Measurements from ENCODE around the gene MAP6. TPM values are rescaled to one million over a fixed set of nuclear protein-coding genes. Genes with fewer than 3 reads are reported as not detected.

MAP6 gene
- total and polyA plus RNA-seq, 9 of the 15 experiments (the other 6 are each of a cell fraction or from before 2014, with no cell fraction given), result not detected

DNA sequence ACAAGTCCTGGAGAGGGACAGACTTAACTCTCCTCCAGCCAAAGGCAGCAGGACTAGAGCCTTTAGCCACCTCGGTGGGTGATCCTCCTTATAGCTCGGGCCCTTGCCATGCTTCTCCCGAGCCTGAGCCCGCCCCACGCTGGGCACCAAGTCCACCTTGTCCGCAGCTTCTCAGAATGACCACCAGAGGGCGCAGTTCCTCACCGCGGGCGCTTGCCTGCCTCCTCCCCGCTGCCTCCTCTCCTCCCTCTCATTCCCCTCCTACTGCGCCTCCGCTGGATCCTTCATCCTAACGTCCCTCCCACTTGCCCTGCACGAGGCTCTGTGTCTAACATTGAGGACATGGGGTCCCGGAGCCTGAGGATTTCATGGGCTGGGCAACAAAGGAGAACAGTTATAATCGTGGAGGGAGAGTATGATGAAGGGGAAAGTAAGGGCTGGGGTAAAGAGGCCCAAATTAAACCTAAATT lies 37.5 kb upstream of the MAP6 start (continued):
- no peak for TF ChIP-seq HNRNPK (IDR thresholded peaks at IDR 0.05; ENCODE audit: low read depth, low read length, poor library complexity, severe bottlenecking)
- TF ChIP-seq TCF7 (IDR thresholded peaks at IDR 0.05; ENCODE audit: borderline replicate concordance), result 0 out of 2 replicates have a peak, but pooled peaks have one; percentile 34
- TF ChIP-seq ZNF239 (CRISPR knock-in tag; IDR thresholded peaks at IDR 0.05), result no peak
- no peak for TF ChIP-seq XRCC5 (IDR thresholded peaks at IDR 0.05; ENCODE audit: low read depth, low read length)
- TF ChIP-seq IRF2 (CRISPR knock-in tag; IDR thresholded peaks at IDR 0.05), result no peak
- no peak for TF ChIP-seq E2F3 (CRISPR knock-in tag; IDR thresholded peaks at IDR 0.05)
- TF ChIP-seq NEUROD1 (IDR thresholded peaks at IDR 0.05; ENCODE audit: borderline replicate concordance, low read depth, low read length, partially characterized antibody), result no peak
- TF ChIP-seq, protein P1, sequence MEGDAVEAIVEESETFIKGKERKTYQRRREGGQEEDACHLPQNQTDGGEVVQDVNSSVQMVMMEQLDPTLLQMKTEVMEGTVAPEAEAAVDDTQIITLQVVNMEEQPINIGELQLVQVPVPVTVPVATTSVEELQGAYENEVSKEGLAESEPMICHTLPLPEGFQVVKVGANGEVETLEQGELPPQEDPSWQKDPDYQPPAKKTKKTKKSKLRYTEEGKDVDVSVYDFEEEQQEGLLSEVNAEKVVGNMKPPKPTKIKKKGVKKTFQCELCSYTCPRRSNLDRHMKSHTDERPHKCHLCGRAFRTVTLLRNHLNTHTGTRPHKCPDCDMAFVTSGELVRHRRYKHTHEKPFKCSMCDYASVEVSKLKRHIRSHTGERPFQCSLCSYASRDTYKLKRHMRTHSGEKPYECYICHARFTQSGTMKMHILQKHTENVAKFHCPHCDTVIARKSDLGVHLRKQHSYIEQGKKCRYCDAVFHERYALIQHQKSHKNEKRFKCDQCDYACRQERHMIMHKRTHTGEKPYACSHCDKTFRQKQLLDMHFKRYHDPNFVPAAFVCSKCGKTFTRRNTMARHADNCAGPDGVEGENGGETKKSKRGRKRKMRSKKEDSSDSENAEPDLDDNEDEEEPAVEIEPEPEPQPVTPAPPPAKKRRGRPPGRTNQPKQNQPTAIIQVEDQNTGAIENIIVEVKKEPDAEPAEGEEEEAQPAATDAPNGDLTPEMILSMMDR (IDR thresholded peaks at IDR 0.05 in 2 of 3, conservative IDR thresholded peaks at IDR 0.05 in 1 of 3; ENCODE audit: insufficient read depth in 2 of 3, low read depth in 1 of 3, low read length in 3 of 3), result peak; percentile 84 to 95 (median 90)
- TF ChIP-seq, protein P2, sequence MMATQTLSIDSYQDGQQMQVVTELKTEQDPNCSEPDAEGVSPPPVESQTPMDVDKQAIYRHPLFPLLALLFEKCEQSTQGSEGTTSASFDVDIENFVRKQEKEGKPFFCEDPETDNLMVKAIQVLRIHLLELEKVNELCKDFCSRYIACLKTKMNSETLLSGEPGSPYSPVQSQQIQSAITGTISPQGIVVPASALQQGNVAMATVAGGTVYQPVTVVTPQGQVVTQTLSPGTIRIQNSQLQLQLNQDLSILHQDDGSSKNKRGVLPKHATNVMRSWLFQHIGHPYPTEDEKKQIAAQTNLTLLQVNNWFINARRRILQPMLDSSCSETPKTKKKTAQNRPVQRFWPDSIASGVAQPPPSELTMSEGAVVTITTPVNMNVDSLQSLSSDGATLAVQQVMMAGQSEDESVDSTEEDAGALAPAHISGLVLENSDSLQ (IDR thresholded peaks at IDR 0.05), result 0 out of 2 replicates have a peak, but pooled peaks have one; percentile 24
- no peak for TF ChIP-seq BRF1 (IDR thresholded peaks at IDR 0.05; ENCODE audit: borderline replicate concordance, extremely low read depth, insufficient read length)
- no peak for TF ChIP-seq BCLAF1 (IDR thresholded peaks at IDR 0.05; ENCODE audit: borderline replicate concordance in 1 of 2, control insufficient read depth in 1 of 2, low read depth in 2 of 2, low read length in 1 of 2)
- no peak for TF ChIP-seq FIP1L1 (IDR thresholded peaks at IDR 0.05; ENCODE audit: low read depth, low read length, poor library complexity, severe bottlenecking)
- peak; percentile 61 for TF ChIP-seq CTBP1 (IDR thresholded peaks at IDR 0.05; ENCODE audit: borderline replicate concordance)
- peak; percentile 31; the same call in 1 of the 2 replicates for TF ChIP-seq MTA3 (IDR thresholded peaks at IDR 0.05; ENCODE audit: borderline replicate concordance)
- no peak for TF ChIP-seq PRMT5 (CRISPR knock-in tag; IDR thresholded peaks at IDR 0.05)
- TF ChIP-seq PCBP1 (IDR thresholded peaks at IDR 0.05; ENCODE audit: low read depth, low read length, poor library complexity, severe bottlenecking), result no peak
- TF ChIP-seq, protein P3, sequence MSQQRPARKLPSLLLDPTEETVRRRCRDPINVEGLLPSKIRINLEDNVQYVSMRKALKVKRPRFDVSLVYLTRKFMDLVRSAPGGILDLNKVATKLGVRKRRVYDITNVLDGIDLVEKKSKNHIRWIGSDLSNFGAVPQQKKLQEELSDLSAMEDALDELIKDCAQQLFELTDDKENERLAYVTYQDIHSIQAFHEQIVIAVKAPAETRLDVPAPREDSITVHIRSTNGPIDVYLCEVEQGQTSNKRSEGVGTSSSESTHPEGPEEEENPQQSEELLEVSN (IDR thresholded peaks at IDR 0.05; ENCODE audit: borderline replicate concordance in 1 of 2, extremely low read depth in 1 of 2, insufficient read depth in 1 of 2, insufficient read length in 1 of 2, low read depth in 1 of 2, low read length in 1 of 2, poor library complexity in 1 of 2, severe bottlenecking in 1 of 2), result peak in 1 of 2 experiments; percentile 70
- TF ChIP-seq LCOR (CRISPR knock-in tag; IDR thresholded peaks at IDR 0.05), result peak; percentile 58; the same call in 1 of the 2 replicates

Data from K562 (cell line).